GM19193 (cell line): ENCODE data around the gene TIMP4.

Experiments used
- POLR2A ChIP-seq: IDR thresholded peaks from 4 replicates; pipeline ENCODE4 v1.6.1; 2011; ENCODE audit not compliant: insufficient read depth, insufficient read length; ENCODE audit errors: extremely low read depth

TIMP4 gene

DNA sequence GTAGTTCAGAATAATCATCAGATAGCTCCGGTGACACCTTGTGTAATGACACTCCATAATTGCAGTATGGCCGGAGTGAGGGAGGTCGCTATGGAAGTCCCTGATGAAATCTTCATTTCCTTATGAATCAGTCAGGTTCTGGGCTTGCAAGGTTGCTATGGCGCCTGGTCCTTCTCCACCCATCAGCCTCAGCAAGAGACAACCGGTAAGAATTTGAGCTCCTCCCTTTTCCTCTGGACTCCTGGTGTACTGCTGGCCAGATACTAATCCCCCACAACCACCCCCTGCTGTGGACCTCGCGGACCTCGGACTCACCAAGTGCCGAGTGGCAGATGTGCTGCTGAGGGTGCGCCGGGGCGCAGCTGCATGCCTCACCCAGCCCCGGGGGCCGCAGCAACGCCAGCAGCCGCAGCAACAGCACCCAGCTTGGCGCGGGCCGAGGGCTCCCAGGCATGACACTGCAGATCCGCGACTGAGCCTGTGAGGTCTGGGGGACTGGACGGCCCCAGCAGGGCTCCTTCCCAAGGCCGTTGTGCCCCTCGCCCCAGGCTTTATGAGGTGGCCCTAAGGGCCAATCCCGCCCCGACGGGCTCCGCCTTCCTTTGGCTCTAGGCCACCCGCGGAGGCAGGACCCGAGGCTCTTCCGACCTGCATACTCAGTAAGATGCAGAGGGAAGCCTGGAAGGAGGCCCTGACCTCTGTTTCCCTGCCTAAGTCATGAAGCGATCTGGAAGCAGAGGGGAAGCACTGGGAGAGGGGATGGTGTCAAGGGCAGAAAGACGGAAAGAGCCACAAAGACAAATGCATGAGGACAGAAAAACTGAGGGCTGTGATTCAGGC, at the start of gene TIMP4:
TIMP4 (minus strand) TSS at position 526 of the 840 bp plus-strand sequence; CDS start at position 454, 72 bp downstream.
- TF ChIP-seq POLR2A: no peak

DNA sequence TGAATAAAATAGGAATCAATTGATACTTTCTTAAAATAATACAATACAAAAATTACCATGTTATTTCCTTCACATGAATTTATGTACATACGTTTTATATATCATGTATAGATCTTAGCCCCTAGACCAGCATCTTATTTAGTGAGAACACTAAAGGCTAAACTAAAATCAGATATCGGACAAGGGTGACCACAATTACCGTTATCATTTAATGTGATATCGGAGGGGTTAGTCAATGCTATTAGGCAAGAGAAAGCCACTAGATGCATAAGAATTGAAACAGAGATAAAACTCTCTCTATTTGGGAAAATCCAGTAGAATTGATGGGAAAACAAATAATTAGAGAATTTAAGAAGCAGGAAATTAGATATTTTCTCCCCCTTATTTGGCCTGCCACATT, 46.5 kb upstream of the TIMP4 start:
- no peak for TF ChIP-seq POLR2A

DNA sequence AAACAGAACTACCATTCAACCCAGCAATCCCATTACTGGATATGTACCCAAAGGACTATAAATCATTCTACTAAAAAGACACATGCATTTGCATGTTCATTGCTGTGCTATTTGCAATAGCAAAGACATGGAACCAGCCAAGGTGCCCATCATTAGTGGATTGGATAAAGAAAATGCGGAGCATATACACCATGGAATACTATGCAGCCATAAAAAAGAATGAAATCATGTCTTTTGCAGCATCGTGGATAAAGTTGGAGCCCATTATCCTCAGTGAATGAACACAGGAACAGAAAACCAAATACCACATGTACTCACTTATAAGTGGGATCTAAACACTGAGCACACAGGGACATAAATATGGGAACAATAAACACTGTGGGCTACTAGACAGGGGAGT, 43.1 kb upstream of the TIMP4 start:
- no peak for TF ChIP-seq POLR2A

DNA sequence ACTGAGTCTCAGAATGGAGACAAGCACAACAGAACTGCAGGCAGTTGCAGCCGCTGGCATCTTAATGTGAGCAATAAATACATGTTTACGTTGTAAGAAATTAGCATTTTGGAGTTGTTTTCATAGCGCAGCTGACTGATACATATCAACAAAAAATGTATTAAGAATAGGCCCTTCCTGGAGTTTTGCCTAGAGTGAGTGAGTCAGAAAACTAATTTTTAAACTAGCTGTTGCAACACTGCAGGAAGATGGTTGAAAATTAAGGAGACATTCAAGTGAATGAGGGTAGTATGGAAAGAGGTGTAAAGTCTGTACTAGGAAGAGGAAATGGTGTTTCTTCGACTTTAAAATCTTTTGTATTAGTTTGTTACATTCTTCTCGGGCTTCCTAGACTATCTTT, 39.6 kb upstream of the TIMP4 start:
- TF ChIP-seq POLR2A: no peak

DNA sequence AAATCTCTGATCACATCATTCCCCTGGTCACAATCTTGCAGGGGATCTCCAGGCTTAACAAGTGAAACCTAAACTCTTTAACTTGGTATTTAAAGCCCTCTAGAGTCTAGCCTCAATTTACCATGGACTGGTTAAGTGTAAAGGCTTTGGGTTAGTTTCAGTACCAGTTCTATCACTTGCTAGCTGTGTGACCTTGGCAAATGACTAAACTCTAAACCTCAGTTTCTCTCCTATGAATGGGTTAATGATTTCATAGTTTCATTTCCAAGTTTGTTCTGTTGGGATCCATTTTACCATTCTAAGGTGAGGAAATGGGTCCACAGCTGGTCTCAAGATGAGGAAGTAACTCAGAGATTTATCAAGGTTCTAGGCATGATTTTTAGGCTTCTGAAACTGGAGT, 38.8 kb upstream of the TIMP4 start:
- no peak for TF ChIP-seq POLR2A

DNA sequence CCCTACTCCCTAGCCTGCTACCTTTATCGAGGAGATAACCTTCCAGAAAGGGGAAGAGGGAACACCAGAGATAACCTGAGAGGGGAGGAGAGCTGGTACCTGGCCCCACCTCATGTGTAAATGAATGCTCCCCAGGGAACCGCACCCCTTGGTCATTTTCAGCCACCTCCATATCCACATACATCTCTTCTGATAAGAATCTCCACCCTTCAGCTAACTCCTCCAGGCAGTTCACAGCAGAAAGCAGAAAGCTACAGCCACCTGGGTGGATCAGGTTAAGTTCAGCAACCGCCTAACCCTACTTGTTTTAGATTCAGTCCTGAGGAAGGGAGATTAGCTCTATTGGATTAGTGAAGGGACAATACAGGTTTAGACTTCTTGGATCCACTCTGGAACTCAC, 38.0 kb upstream of the TIMP4 start:
- no peak for TF ChIP-seq POLR2A

DNA sequence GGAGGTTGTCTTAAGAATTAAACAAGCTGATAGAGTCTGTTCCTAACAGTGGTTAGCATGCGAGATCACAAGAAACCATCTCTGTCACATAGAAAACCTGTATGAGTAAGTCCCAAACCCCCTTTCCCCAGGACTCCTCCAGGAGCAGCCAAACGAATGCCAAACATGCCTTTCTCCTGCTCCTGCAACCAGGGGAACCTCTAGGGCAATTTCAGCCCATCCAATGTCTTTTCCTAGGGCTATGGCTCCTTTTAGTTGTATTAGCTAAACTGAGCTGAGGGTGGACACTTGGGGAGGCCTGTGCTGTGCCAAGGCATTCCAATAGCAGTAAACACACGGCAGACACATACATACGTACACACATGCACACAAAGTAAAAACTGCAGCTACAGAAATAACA, 36.5 kb upstream of the TIMP4 start:
- no peak for TF ChIP-seq POLR2A

DNA sequence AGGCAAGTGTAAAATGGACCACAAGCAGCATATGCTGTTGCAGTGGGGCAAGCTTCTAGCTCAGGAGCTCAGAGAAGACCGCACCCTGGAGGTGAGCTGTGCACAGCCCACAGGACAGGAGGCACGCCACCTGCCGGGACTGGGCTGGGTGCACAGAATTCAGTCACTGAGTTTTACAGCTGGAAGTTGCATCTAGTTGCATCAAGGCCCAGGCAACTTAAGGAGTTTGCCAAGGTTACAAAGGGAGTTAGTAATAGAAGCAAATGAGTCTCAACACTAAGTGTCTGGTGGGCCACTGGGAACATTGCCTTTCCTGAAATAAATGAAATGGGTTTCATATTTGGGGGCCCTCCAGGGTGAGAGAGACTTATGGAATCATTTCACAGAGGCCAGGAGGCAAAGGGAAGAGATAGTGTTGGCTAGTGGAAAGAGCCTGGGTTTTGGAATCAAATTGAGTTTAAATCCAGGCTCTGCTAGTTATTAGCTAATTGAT, 36.0 kb upstream of the TIMP4 start:
- TF ChIP-seq POLR2A: no peak

DNA sequence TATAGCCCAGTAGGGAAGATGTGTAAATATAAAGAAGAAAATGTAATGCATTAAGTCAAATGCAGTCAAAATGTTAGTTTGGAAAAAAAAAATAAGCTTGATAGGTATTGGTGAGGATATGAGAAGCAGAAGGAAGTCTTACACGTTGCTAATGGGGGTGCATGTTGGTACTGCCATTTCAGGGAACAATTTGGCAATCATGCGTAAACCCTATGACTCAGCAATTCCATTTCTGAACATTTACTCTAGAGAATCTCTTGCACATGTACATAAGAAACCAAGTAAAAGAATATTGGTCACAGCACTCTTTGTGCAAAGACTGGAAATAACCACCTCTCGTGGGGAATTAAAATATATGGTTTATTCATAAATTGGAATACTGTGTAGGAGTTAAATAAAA, 35.5 kb upstream of the TIMP4 start:
- TF ChIP-seq POLR2A: no peak

DNA sequence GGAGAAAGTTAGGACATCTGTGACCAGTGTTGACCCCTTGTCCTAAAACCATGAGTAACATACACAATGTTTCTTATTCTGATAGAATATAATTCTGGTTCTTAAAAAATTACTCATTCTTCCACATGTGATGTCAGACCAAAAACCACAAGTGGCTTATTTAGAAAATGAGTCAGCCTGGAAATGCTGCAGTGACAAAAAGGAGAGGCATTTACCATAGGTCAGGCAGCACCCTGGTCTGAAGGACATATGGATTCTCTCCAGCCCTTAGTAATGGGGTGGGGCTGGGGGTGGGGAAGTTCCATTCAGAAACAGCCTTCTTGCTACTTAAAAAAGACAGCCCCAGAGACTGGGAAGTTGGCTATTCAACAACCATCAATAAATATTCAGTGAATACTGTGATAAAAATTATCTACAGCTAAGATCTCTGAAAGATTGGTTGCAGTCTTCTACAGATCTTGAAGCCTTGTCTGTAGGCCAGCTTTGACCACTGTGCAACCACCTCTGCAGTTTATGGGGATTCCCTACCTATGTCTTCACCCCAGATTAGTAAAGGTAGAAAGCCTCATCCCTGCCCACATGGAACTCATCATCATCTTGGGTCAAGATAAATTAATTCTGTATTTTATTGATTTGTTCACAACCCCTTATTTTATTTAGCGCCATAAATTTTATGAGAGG, 34.9 kb upstream of the TIMP4 start:
- TF ChIP-seq POLR2A: no peak

DNA sequence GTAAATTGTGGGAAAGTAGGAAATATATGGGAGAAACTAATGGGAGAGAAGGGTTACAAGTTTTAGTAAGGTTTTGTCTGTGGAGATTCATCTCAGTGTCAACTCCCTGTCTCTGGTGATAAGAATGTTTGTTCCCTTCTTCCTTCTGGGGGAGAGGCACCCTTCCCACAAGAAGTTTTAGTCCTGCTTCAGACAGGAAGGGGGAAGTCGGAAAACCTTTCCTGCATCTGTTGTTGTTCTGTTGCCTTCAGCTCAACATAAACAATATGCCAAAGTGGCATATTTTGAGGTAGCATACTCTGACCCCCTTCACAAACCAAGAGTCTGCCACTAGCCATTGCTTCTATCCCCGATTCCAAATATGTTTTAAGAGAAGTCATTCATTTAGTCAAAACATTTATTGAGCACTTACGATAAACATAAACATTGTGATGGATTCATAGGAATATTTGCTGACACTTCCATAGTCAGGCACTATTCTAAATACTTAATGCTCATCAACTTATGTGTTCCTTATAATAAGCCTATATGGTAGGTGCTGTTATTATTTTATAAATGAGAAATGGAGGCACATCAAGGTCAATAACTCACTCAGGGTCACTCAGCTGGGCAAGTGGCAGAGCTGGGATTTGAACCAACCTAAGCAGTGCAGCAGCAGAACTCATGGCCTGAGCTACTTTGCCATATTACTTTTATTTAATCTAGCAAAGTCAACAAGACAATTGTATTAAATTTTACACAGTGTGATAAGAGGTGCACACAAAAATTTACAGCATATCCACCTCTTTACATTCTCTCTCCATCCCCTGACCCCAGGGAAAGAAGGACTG, 34.2 kb upstream of the TIMP4 start:
- TF ChIP-seq POLR2A: no peak

DNA sequence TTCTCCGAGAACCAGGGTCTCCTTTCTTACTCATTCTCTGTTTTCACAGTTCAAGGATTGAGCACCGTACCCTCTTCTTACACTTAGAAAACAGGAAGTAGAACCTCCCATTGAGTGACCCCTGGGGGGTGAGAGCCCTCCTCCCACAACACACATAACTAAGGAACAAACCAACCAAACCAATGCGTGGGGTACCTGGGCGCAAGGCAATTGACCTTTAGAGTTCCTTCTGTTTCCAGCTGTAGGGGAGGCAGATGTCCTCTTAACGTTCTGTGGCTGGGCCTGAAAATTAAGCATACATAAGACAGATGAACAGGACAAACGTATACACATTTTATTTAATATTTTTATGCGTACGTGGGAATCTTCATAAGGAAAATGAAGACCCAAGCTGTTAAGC, 33.5 kb upstream of the TIMP4 start:
- TF ChIP-seq POLR2A: no peak

DNA sequence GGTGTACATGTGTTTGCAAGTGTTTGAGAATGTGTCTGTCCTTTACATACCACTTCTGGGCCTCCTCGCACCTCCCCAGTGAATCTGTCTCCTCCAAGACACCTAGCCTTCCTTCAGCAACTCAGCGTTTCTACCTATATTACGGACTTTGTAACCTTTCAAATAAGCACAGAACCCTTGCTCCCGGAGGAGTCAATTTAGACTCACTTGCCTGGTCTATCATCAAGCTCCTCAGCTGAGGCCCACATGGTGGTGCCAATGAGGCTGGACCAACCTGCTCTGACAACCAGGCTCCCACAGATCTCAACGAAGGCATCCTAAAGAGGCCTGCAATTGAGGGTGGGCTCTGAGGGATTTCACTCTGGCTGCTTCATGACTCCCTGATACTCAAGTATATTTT, 32.8 kb upstream of the TIMP4 start:
- no peak for TF ChIP-seq POLR2A

DNA sequence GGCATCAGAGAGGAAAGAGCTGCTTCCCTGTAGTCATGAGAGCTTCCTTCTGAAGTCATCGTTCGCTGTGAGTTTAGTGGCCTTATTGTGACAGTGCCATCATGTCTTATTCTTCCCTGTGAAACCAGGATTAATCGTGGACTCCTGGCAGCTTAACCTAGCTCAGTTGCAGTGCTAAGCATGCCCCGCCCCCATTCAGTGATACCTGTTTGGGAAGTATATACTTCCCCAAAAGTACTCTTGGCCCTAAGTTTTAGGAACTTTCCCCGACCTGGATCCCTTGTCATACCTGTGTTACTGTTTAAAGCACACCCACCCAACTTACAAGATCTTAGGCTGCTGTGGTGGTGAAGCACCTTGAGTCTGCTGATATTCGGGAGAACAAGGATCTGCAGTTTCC, 32.1 kb upstream of the TIMP4 start:
- no peak for TF ChIP-seq POLR2A

DNA sequence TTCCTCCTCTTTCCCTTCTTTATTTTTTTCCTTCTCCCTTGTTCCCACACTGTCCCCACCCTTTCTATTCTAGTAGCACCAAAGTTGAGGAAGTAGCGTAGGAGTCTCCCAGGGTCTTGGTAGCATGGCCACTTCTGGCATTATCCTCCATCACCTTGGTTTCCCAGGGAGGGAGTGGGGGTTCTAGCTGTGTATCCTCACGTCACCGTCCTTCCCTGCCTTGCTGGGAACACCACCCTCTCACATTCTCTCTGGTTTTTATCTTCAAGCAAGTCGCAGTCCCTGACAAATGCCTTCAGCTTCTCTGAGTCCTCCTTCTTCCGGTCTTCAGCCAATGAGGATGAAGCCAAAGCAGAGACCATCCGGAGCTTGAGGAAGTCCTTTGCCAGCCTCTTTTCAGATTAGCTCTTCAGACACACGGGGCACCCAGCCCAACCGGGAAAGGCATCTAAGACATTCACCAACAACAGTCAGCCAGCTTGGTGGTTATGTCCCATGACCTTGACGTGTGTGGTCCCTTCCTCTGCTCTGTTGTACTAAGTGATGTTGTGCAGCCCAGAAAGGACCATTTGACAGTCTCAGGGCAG, 31.6 kb upstream of the TIMP4 start:
- no peak for TF ChIP-seq POLR2A
